ENCODE measurements around the gene CEL.

DNA sequence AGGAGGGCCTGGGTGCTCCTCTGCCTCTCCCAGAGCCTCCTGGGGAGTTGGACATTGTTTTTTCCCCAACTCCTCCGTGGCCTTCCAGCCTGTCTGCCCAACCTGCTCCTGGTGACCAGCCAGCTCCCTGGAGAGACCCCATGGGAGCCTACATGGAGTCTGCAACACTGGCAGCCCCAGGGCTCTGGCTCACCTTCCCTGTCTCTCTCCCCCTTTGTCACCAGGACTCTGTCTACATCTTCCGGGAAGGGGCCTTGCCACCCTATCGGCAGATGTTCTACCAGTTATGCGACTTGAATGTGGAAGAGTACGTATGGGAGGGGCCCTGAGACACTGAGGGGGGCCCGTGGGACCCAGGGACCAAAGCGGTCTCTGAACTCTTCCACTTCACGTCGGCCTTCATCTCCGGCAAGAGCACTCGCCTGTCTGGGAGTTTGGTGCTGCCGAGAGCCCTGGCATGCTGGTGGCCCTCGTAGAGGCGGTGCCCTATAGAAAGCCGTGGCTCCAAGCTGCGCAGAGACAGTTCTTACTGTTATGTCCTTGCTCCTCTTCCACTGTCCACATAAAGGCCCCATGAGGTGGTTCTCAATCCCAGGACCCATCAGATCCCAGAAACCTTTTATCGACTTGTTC is 5.9 kb upstream of the CEL start:
- TF ChIP-seq, protein P1, sequence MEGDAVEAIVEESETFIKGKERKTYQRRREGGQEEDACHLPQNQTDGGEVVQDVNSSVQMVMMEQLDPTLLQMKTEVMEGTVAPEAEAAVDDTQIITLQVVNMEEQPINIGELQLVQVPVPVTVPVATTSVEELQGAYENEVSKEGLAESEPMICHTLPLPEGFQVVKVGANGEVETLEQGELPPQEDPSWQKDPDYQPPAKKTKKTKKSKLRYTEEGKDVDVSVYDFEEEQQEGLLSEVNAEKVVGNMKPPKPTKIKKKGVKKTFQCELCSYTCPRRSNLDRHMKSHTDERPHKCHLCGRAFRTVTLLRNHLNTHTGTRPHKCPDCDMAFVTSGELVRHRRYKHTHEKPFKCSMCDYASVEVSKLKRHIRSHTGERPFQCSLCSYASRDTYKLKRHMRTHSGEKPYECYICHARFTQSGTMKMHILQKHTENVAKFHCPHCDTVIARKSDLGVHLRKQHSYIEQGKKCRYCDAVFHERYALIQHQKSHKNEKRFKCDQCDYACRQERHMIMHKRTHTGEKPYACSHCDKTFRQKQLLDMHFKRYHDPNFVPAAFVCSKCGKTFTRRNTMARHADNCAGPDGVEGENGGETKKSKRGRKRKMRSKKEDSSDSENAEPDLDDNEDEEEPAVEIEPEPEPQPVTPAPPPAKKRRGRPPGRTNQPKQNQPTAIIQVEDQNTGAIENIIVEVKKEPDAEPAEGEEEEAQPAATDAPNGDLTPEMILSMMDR (conservative IDR thresholded peaks at IDR 0.05; ENCODE audit: low read length) = no peak
- no peak for TF ChIP-seq EZH2phosphoT487 (IDR thresholded peaks at IDR 0.05; ENCODE audit: borderline replicate concordance, low read depth, low read length)
